Epidermal melanocyte (primary cell): ENCODE results near the gene CDCA7L.

Experiments
- DNase-seq: peaks from one replicate; pipeline ENCODE4 v3.0.0; 2011; ENCODE audit warnings: low spot score; ENCODE audit not compliant: insufficient read length

CDCA7L gene, protein sequence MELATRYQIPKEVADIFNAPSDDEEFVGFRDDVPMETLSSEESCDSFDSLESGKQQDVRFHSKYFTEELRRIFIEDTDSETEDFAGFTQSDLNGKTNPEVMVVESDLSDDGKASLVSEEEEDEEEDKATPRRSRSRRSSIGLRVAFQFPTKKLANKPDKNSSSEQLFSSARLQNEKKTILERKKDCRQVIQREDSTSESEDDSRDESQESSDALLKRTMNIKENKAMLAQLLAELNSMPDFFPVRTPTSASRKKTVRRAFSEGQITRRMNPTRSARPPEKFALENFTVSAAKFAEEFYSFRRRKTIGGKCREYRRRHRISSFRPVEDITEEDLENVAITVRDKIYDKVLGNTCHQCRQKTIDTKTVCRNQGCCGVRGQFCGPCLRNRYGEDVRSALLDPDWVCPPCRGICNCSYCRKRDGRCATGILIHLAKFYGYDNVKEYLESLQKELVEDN

GRCh38 chr7:21945454-21946221 is at the start of gene CDCA7L:
TSS of gene CDCA7L (minus strand) at chr7:21945899. CDS start at chr7:21945804, 95 bp downstream.
- peak; percentile 84 for DNase-seq

GRCh38 chr7:21986096-21986495 is 40.4 kb upstream of the CDCA7L start:
- DNase-seq, result no peak

GRCh38 chr7:21984042-21984441 is 38.3 kb upstream of the CDCA7L start:
- DNase-seq, result no peak

DNA sequence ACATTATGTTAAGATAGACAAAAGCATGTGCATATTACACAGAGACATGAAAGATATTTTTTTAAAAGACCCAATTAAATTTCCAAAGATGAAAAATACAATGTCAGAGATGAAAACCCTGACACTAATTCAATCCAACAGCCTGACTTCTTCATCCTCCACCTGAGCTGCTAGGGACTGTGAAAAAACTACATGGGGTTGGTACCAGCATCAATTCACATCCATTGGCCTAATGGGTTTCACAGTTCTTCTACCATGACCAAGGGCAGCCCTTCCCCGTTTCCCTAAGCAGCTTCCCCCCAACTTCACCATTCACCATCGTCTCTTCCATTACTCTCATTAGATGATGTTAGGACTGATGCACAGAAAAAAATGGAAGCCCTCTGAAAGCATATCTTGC is 37.4 kb upstream of the CDCA7L start:
- DNase-seq, result no peak

- no peak for DNase-seq
These were observed 35.8 kb upstream of the CDCA7L start for GRCh38 chr7:21981524-21981923.

DNA sequence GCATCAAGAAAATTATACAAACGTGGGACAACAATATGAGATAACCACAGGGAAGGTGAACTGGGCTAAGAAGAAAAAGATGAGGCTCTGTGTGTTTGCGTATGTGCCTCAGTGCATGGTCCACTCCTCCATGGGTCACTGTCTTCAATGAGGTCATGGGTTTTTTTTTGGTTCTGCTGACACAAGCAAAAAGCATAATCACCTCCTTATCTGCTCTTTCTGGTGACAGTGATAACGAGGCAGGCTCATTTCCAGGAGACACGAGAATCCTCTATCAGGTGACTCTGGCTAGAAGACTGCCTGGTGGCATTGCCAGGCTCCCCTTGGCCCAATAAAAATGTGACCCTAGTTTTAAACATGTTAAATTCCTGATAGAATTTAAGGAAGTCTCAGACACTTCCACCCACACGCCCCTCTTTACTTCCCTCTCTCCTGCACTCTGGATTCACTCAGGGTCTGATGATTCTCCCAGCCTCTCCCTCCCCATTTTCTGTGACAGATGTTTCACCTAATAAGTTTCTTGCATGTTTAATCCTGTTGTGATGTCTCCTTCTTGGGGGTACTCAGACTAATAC is 35.3 kb upstream of the CDCA7L start:
- DNase-seq, result no peak

- no peak for DNase-seq
These were observed 26.7 kb upstream of the CDCA7L start for GRCh38 chr7:21972397-21972784.

- no peak for DNase-seq
These were observed 26.2 kb upstream of the CDCA7L start for GRCh38 chr7:21971780-21972396.

- DNase-seq, result no peak
These were observed 24.1 kb upstream of the CDCA7L start for GRCh38 chr7:21969822-21970221.

GRCh38 chr7:21967598-21968003 is 21.9 kb upstream of the CDCA7L start:
- no peak for DNase-seq

DNA sequence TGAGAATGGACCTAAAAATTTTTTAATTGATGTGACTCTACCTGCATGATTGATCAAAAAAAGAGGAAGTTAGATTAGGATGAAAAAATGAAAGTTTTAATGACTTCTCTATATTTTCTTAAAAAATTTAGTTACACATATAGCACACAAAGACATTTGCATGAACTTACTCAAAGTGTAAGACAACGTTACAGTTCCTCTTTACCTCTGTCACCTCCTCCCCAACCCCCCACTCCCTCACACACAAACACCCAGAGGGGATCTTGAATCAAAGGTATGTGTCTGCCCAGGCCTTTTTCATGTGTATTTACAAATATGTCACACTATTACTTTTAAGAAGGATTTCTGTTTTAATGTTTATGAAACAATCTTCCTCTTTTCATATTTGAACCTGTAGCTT is 20.6 kb upstream of the CDCA7L start:
- no peak for DNase-seq

GRCh38 chr7:21965291-21965690 is 19.6 kb upstream of the CDCA7L start:
- DNase-seq, result no peak

GRCh38 chr7:21962677-21963076 is 17.0 kb upstream of the CDCA7L start:
- no peak for DNase-seq

- DNase-seq, result no peak
These were observed 15.2 kb upstream of the CDCA7L start for GRCh38 chr7:21960922-21961321.

GRCh38 chr7:21959387-21959776 is 13.7 kb upstream of the CDCA7L start:
- DNase-seq, result no peak

DNA sequence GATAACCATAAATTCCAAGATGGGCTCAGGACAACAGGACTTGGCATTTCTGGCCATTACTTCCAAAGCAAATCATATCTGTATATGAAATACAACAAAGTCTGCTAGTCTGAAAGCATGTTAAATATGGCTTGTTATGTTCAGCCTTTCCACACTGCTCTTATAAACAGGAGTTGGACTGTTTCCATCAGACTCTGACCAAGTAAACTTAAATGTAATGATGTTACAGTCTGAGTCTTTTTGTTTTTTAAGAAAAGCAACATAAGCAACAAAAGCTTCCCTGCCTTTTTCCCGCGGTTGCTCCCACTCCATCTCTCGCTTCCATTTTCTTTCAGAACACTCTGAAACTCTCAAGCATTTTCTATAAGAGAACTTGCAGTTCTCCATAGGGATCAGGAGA is 8.1 kb upstream of the CDCA7L start:
- DNase-seq, result no peak

GRCh38 chr7:21948887-21949540 is 3.3 kb upstream of the CDCA7L start:
- DNase-seq, result no peak

GRCh38 chr7:21948364-21948763 is 2.7 kb upstream of the CDCA7L start:
- DNase-seq, result no peak

- no peak for DNase-seq
These were observed 2.2 kb upstream of the CDCA7L start for GRCh38 chr7:21947946-21948345.

DNA sequence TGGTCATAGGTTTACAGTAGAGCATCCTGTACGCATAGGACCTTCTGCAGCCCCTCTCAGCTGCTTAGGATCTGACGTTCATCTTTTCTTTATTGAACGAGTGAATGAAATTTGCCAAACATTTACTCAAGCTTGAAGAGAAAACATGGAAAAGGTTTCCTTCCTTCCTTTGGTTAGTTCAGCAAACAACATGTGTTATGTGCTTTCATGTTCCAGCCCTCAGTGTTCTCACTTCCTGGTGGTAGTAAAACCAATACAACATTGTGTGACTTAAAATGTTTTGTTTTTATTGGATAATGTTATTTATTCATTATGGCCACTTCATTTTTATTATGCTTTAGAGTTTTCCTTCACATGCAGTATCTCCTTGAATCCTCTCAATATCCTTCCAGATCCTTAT is 1.4 kb upstream of the CDCA7L start:
- DNase-seq, result no peak

DNA sequence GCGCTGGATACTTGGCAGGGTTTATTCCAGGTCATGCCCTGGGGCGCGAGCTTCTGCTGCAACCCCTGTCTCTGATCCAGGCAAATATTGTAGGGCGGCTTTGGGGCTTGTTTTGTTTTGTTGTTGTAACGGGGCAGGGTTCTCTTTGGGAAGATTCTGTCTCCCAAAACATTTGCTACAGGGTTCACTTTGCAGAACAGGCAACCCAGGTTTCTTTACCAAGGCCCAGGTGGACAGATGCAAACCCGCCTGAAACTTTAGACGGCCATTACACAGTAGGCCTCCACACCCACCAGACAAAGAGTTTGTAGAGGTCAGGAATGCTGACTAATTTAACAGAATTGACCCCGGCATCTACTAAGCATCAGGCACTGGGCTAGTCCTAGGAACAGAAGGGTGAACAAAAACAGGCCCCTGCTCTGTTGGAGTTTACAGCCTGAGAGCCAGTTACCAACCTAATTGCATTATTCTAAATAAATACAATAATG is 567 bp upstream of the CDCA7L start:
- no peak for DNase-seq
